Nephron (organoid): ENCODE data around the gene FSTL4.

ENCODE experiments used
- H3K27ac Mint-ChIP-seq, 3 experiments: 2 replicates each; pipeline ENCODE4 v1.8.0; 2020; ENCODE audit warnings: mixed read lengths in 3 of 3, mild to moderate bottlenecking in 2 of 3, moderate library complexity in 1 of 3
- H3K27me3 Mint-ChIP-seq: 2 replicates; pipeline ENCODE4 v1.8.0; 2021; ENCODE audit warnings: low read depth, mild to moderate bottlenecking, moderate library complexity, mixed read lengths
- H3K36me3 Mint-ChIP-seq: 2 replicates; pipeline ENCODE4 v1.8.0; 2020; ENCODE audit warnings: low read depth, mixed read lengths
- H3K4me1 Mint-ChIP-seq: 2 replicates; pipeline ENCODE4 v1.8.0; 2020; ENCODE audit warnings: mixed read lengths
- H3K4me3 Mint-ChIP-seq, 3 experiments: 2 replicates each; pipeline ENCODE4 v1.8.0; 2020; ENCODE audit warnings: mild to moderate bottlenecking in 3 of 3, mixed read lengths in 3 of 3, moderate library complexity in 2 of 3
- H3K9me3 Mint-ChIP-seq: 2 replicates; pipeline ENCODE4 v1.8.0; 2020; ENCODE audit warnings: mixed read lengths
- TF ChIP-seq, protein P1 (sequence below), 3 experiments: fragments of 200-600 bp; sonication (generic); IDR thresholded peaks; one replicate each; pipeline ENCODE4 v1.5.0; 2021; ENCODE audit warnings: antibody characterized with exemption in 3 of 3; ENCODE audit not compliant: unreplicated experiment in 3 of 3

Gene FSTL4

DNA sequence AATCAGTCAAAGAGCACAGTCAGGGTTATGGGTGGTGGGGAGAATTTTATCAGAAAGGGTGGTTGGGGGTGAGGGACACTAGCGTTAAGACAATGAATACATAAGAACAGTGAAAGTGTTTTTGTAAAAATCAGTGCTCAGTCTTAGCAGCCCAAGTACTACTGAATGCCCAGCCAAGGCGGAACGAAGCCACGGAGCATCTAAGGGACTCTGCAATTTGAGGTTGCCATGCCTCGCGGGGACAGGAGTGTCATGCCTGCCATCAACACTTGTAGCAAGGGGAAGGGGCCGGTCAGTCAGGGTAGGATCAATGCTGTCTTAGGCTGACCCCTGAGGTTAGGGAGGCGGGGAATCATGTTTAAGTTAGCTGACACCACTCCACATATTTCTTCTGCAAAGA is 13.3 kb downstream of the FSTL4 start:
- H3K9me3 Mint-ChIP-seq, result no peaks in the 10 kb centered on the region
- H3K4me3 Mint-ChIP-seq, result no peak overlapping the region
- no peaks in the 10 kb centered on the region for H3K4me1 Mint-ChIP-seq
- TF ChIP-seq, protein P1, sequence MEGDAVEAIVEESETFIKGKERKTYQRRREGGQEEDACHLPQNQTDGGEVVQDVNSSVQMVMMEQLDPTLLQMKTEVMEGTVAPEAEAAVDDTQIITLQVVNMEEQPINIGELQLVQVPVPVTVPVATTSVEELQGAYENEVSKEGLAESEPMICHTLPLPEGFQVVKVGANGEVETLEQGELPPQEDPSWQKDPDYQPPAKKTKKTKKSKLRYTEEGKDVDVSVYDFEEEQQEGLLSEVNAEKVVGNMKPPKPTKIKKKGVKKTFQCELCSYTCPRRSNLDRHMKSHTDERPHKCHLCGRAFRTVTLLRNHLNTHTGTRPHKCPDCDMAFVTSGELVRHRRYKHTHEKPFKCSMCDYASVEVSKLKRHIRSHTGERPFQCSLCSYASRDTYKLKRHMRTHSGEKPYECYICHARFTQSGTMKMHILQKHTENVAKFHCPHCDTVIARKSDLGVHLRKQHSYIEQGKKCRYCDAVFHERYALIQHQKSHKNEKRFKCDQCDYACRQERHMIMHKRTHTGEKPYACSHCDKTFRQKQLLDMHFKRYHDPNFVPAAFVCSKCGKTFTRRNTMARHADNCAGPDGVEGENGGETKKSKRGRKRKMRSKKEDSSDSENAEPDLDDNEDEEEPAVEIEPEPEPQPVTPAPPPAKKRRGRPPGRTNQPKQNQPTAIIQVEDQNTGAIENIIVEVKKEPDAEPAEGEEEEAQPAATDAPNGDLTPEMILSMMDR (IDR thresholded peaks at IDR 0.05; ENCODE audit: unreplicated experiment in 3 of 3), result no peak
- no peaks in the 10 kb centered on the region for H3K36me3 Mint-ChIP-seq
- H3K27me3 Mint-ChIP-seq, result peaks cover 54% of the 10 kb centered on the region
- H3K27ac Mint-ChIP-seq, result no peak overlapping the region

DNA sequence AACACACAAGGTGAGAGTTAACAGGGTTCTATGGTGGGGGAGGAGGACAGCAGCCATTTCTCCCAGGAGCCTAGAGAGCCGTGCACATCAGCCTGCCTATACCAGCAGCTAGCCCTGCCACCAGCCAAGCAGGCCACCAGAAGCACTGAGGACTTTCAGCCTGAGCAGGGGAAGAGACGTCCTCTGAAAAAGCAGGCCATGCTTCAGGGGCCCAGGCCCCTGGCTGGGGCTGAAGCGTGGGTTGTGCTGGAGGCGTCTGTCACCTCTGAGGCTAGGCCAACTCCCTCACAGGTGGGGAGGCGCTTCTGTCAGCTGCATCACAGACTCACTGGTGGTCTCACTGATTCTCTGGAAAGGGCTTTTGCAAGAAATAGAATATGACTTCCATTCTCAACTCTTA is 16.3 kb downstream of the FSTL4 start:
- no peaks in the 10 kb centered on the region for H3K9me3 Mint-ChIP-seq
- TF ChIP-seq, protein P1 (IDR thresholded peaks at IDR 0.05; ENCODE audit: unreplicated experiment in 3 of 3), result no peak
- H3K36me3 Mint-ChIP-seq, result no peaks in the 10 kb centered on the region
- no peak overlapping the region for H3K27ac Mint-ChIP-seq
- H3K27me3 Mint-ChIP-seq, result peaks cover 39% of the 10 kb centered on the region
- no peaks in the 10 kb centered on the region for H3K4me1 Mint-ChIP-seq
- H3K4me3 Mint-ChIP-seq, result no peak overlapping the region

DNA sequence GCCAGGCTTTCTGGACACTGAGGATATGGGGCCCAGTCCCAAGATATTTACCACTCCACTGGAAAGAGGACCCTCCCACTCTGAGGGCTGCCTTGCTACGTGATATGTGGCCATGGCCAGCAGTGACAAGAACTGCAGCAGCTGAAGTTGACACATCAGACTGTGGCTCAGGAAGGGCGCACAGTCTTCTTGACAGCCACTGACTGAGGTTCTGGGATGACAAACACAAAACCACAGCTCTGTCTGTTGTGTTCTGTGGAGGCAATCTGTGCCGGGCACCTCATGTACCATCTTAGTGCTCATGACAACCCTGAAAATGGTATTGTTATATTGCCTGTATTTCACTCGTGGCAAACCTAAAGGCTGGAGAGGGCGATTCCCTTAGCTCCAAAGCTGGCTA is 16.9 kb downstream of the FSTL4 start:
- Mint-ChIP-seq H3K27ac (no peak overlapping the region), H3K27me3 (peaks cover 36% of the 10 kb centered on the region), H3K36me3 (no peaks in the 10 kb centered on the region), H3K4me1 (no peaks in the 10 kb centered on the region), H3K9me3 (no peaks in the 10 kb centered on the region), H3K4me3 (no peak overlapping the region)
- TF ChIP-seq, protein P1 (IDR thresholded peaks at IDR 0.05; ENCODE audit: unreplicated experiment in 3 of 3), result no peak

DNA sequence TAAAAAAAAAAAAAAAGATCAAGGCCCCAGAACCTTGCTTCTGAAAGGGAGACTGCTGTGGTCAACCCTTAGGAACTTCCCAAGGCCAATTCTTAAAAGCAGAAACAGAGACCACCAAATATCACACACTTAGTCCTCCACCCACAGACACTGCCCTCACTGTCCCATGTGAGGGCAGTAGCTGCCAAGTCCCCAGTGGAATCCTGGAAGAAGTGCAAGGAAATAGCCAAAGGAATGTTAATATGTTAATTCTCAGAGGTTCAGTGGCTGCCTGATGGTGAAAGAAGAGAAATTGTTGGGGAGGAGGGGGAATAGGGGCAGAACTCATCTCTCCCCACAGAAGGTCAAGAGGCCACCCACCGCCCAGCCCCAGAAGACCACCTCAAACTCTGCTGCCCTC is 23.1 kb downstream of the FSTL4 start:
- Mint-ChIP-seq H3K9me3 (peaks cover 2% of the 10 kb centered on the region), H3K27ac (no peak overlapping the region), H3K36me3 (no peaks in the 10 kb centered on the region), H3K4me3 (no peak overlapping the region), H3K4me1 (no peaks in the 10 kb centered on the region), H3K27me3 (peaks cover 11% of the 10 kb centered on the region)
- TF ChIP-seq, protein P1 (IDR thresholded peaks at IDR 0.05; ENCODE audit: unreplicated experiment in 3 of 3), result no peak

DNA sequence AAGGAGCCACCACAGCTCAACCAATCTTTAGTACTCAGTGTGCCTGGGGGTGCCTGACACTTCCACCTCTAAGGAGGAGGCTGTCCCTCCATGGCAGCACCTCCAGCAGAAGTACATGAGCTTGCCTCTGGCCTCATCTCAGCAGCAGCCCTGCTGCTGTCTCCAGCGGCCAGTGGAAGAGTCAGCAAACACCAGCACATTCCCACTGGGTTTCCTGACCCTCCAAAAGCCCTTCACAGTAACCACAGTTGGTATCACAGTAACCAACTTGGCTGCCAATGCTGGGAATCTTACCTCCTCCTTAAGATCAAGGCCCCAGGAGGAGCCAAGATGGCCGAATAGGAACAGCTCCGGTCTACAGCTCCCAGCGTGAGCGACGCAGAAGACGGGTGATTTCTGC is 29.4 kb downstream of the FSTL4 start:
- no peak overlapping the region for H3K27ac Mint-ChIP-seq
- H3K27me3 Mint-ChIP-seq, result peaks cover 14% of the 10 kb centered on the region
- no peaks in the 10 kb centered on the region for H3K9me3 Mint-ChIP-seq
- H3K4me3 Mint-ChIP-seq, result no peak overlapping the region
- TF ChIP-seq, protein P1 (IDR thresholded peaks at IDR 0.05; ENCODE audit: unreplicated experiment in 3 of 3), result no peak
- H3K36me3 Mint-ChIP-seq, result no peaks in the 10 kb centered on the region
- no peaks in the 10 kb centered on the region for H3K4me1 Mint-ChIP-seq

DNA sequence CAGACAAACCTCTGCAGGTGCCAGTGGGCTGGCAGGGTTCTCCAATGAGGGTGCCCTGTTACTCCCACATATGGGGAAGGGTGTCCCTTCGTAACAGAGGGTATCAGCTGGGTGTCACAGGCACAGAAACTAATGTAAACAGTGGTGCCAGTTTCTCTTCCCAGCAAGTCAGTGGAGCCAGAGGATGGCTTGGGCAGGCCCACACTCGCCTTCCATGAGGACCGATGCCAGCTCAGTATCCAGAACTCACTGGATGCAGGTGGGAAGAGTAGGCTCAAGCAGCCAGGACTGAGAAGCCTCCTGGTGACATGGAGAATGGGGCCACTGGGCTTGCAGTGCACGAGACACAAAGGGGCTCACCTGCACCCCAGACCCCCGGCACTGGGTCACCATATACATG is 30.4 kb downstream of the FSTL4 start:
- Mint-ChIP-seq H3K4me3 (no peak overlapping the region), H3K4me1 (no peaks in the 10 kb centered on the region), H3K27me3 (peaks cover 22% of the 10 kb centered on the region), H3K36me3 (no peaks in the 10 kb centered on the region), H3K27ac (no peak overlapping the region), H3K9me3 (no peaks in the 10 kb centered on the region)
- TF ChIP-seq, protein P1 (IDR thresholded peaks at IDR 0.05; ENCODE audit: unreplicated experiment in 3 of 3), result no peak
